IPS-NIHi7 (cell line): ENCODE results near the gene FGGY.

Experiments
- DNase-seq: peaks from one replicate; pipeline ENCODE4 v3.0.0; 2012; ENCODE audit warnings: mixed read lengths; ENCODE audit errors: extremely low spot score

FGGY gene

GRCh38 chr1:59674595-59674994 is 377.7 kb downstream of the FGGY start:
- DNase-seq: no peak

- no peak for DNase-seq
These were observed 379.0 kb downstream of the FGGY start for GRCh38 chr1:59675936-59676335.

DNA sequence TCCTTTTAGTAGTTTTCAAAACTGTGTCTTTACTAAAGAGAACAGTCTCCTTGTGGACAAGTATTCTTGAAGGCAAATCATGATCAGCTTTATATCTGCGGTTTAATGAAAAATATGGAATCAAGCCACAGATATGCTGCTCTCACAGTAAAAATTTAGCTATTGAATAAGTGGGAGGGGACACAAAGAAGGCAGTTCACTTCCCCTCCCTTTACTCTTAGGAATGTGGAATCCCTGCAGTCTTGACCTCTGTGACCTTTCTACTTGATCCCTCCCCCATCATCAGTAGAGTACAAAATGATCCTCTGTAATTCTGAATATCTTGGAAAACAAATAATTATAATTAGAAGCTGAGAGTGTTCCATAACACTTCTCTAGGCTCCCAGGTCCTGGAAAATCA is 381.1 kb downstream of the FGGY start:
- DNase-seq: no peak

DNA sequence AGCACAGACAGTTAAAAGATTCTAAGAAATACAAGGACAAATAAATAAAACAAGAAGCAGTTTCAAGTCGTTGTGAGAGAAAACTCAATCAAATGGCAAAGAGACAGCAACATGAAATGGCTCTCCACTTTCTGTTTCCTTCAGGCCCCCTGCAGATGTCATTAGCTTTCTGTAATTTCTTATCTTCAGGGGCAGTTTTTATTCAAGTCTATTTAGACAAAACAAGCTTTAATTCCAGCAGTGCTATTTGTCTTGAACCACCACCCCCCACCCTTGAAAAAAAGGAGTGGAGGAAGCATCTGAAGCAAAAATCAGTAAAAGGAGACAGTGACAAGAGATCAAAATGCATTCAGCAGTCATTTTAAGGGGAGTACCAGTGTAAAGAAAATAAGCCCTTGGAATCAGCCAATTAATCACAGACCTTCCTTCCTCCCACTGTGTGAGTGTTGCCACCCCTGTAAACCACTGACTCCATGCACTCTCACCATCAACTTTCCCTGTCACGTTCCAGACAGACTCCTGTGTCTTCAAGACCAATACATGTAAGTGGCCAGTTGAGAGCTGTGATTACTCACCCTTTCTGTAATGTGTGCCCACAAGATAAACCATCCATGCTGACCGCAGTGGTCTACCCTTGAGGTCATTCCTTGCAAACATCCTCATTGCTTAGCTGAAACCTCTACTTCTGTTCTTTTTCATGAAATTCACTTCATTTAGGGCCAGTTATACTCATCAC is 381.8 kb downstream of the FGGY start:
- no peak for DNase-seq

DNA sequence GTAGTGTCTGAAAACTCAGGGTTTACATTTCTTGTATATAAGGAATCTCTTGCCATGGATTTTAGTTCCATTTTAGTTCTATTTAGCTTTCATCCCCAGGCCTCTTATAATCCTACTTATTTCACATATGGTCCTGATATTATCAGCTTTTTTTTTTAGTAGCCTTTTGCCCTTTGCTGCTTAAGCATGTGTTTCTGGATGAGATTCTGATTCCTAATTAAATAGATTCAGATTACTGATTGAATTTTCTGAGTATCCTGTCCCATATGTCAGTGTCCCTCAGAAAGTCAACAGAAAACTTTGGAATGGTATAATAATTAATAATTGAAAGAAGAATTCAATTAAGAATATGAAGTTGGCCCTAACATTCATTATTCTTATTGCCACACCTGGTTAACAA is 383.1 kb downstream of the FGGY start:
- DNase-seq: no peak

- no peak for DNase-seq
These were observed 385.6 kb downstream of the FGGY start for GRCh38 chr1:59682396-59683080.

DNA sequence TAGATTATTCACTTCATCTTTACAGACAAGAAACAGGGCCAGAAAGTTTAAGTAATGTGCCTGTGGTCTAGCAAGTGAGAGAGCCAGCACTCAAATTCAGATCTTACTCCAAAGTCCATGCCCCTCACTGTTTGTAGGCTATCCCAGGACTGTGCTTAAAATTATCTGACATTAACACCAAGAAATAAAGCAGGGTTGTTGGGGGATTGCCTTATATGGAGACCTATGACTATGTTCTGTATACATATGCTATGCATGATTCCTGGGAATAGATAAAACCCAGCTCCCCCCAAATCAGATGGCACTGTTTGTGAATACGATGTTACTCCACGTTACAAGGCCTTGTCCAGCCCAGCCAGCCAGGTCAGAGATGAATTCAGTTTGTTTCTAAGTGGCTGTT is 386.3 kb downstream of the FGGY start:
- no peak for DNase-seq

DNA sequence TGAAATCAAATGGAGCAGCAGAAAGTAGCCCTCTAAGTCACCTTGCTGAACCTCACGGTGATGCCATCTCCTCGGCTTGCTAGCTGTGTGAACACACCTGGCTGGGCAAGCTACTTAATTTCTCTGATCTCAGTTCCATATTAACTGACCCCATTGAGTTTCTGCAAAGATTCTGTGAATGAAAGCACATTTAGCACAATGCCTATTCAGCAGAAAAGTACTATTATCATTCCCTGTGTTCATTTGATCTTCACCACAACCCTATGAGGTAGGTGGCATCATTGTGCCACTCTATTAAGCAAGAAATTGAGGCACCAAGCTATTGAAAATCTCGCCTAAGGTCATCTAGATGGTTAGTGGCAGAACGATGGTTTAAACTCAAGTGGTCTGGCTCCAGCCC is 387.8 kb downstream of the FGGY start:
- DNase-seq: no peak

DNA sequence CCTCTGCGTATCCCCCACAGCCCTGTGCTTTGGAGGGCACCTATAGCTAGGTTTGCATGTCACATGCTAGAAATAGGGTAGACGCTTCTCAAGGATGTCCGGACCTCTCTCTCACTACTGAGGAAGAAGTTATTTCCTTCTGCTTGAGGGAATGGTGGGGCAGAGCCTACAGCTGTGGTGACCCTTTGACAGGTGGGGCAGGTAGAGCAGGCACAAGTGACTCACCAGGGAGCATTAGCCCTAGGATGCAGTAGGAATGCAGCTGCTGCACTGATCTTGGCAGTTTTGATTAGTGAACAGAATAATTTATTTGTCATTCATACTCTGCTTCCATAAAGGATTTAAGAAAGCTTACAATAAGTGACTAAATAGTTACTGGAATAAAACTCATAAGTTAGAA is 388.2 kb downstream of the FGGY start:
- no peak for DNase-seq

GRCh38 chr1:59685666-59686065 is 388.8 kb downstream of the FGGY start:
- DNase-seq: no peak

GRCh38 chr1:59686170-59686569 is 389.3 kb downstream of the FGGY start:
- DNase-seq: no peak

- DNase-seq: no peak
These were observed 389.7 kb downstream of the FGGY start for GRCh38 chr1:59686574-59686973.

DNA sequence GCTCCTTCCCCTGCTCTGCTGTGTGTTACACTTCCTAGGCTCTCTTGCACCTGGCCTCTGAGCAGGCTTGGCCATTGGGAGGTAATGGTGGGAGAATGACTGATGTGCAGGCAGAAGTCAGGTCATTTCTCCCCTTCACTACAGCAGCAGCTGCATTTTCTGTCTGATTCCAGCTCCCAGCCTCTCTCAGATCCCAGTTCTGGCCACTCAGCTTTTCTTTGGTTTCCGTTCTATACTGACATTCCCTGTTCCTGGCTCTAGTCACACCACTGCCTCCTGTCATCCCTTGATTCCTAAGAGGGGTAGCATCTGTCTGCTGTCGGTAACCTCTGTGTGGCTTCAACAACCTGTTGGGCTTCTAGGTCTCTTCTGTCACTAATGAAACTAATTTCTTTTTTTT is 390.2 kb downstream of the FGGY start:
- DNase-seq: no peak

- DNase-seq: no peak
These were observed 392.1 kb downstream of the FGGY start for GRCh38 chr1:59688976-59689375.

GRCh38 chr1:59689730-59690129 is 392.8 kb downstream of the FGGY start:
- no peak for DNase-seq

GRCh38 chr1:59690171-59690930 is 393.5 kb downstream of the FGGY start:
- DNase-seq: no peak

GRCh38 chr1:59691261-59691660 is 394.4 kb downstream of the FGGY start:
- DNase-seq: no peak

GRCh38 chr1:59692591-59692990 is 395.7 kb downstream of the FGGY start:
- DNase-seq: no peak

DNA sequence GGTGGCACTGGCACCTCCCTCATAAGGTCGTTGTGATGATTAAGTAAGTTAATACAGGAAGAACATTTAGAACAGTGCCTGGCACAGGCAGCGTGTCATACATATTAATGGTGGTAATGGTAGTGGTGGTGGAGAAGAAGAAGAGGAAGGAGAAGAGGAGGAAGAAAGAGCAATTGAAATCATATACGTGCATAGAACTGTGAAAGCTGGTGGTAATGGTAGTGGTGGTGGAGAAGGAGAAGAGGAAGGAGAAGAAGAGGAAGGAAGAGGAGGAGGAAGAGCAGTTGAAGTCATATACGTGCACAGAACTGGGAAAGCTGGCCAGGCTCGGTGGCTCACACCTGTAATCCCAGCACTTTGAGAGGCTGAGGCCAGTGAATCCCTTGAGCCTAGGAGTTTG is 396.5 kb downstream of the FGGY start:
- no peak for DNase-seq

DNA sequence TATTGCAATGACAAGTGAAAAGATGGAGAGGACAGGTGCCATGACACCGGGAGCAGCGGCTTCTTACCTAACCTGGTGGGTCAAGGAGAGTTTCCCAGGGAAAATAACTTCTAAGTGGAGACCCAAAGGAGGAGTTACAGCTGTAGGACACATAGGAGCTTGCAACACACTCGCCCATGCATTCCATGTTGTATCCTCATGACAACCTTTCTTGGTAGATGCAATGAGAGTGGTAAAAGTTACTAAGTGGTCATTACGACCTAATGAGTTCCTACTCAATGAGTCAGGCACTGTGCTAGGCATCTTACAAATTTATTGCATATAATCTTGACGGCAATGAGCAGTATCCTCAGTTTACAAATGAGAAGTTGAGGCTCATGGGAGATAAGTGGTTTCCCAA is 398.4 kb downstream of the FGGY start:
- DNase-seq: no peak

GRCh38 chr1:59696421-59697115 is 399.7 kb downstream of the FGGY start:
- no peak for DNase-seq

- no peak for DNase-seq
These were observed 400.4 kb downstream of the FGGY start for GRCh38 chr1:59697150-59697800.
